ENCODE measurements around the gene STX11.

GRCh38 chr6:144140867-144141266, 9.4 kb upstream of the STX11 start:
- no peak for TF ChIP-seq CTCF (IDR thresholded peaks at IDR 0.05; ENCODE audit: poor library complexity, severe bottlenecking)
- TF ChIP-seq POLR2AphosphoS5 (IDR thresholded peaks at IDR 0.05): no peak
- TF ChIP-seq EZH2 (IDR thresholded peaks at IDR 0.05; ENCODE audit: borderline replicate concordance, insufficient read depth, low read length, poor library complexity, severe bottlenecking): no peak
- no peak for TF ChIP-seq TAF1 (IDR thresholded peaks at IDR 0.05; ENCODE audit: low read depth)
- TF ChIP-seq REST (IDR thresholded peaks at IDR 0.05; ENCODE audit: borderline replicate concordance): no peak
- TF ChIP-seq MXI1 (conservative IDR thresholded peaks at IDR 0.05; ENCODE audit: poor library complexity, severe bottlenecking): no peak
- no peak for TF ChIP-seq RAD21 (conservative IDR thresholded peaks at IDR 0.05)
- no peak for TF ChIP-seq EP300 (conservative IDR thresholded peaks at IDR 0.05; ENCODE audit: poor library complexity, severe bottlenecking)
- TF ChIP-seq SMC3 (conservative IDR thresholded peaks at IDR 0.05; ENCODE audit: poor library complexity): no peak

Data from neural cell (in vitro differentiated cells).